Small intestine (tissue), 7 donors: ENCODE measurements around the gene OTOR. TPM values are rescaled to one million over a fixed set of nuclear protein-coding genes. Genes with fewer than 3 reads are reported as not detected.

Source experiments
- DNase-seq, 2 donors: peaks; one replicate each; pipeline versions ENCODE4 v3.0.0 to v3.0.0-alpha.2; 2013
- FAIRE-seq: peaks from 2 replicates; lab custom pipeline; 2012; peaks lifted over from hg19 to GRCh38; lab: Jason Lieb, UNC
- H3K27ac ChIP-seq, 3 donors: one replicate each; pipeline ENCODE4 v1.5.1; 2013; ENCODE audit warnings: low read length in 2 of 3, mild to moderate bottlenecking in 2 of 3, control low read depth in 1 of 3, inconsistent platforms in 1 of 3, low read depth in 1 of 3, moderate library complexity in 1 of 3
- H3K27me3 ChIP-seq, 3 donors: one replicate each; pipeline ENCODE4 v1.6.1; 2013; ENCODE audit warnings: low read length in 3 of 3, inconsistent platforms in 1 of 3; ENCODE audit not compliant: control insufficient read depth in 3 of 3, insufficient read depth in 3 of 3
- H3K36me3 ChIP-seq, 3 donors: one replicate each; pipeline ENCODE4 v1.6.1; 2013; ENCODE audit warnings: low read length in 3 of 3, inconsistent platforms in 1 of 3, low read depth in 1 of 3, mild to moderate bottlenecking in 1 of 3, moderate library complexity in 1 of 3; ENCODE audit not compliant: control insufficient read depth in 3 of 3, insufficient read depth in 2 of 3
- H3K4me1 ChIP-seq, 3 donors: one replicate each; pipeline ENCODE4 v1.6.1; 2013; ENCODE audit warnings: low read length in 2 of 3, inconsistent platforms in 1 of 3, low read depth in 1 of 3, mild to moderate bottlenecking in 1 of 3, moderate library complexity in 1 of 3; ENCODE audit not compliant: control insufficient read depth in 3 of 3, insufficient read depth in 2 of 3
- H3K4me3 ChIP-seq, 3 donors: one replicate each; pipeline ENCODE4 v1.5.1; 2013; ENCODE audit warnings: low read length in 3 of 3, control low read depth in 1 of 3, inconsistent platforms in 1 of 3, low read depth in 1 of 3, mild to moderate bottlenecking in 1 of 3, moderate library complexity in 1 of 3
- H3K9me3 ChIP-seq, 2 donors: one replicate each; pipeline ENCODE4 v1.6.1; 2013; ENCODE audit warnings: low read depth in 1 of 2, low read length in 1 of 2; ENCODE audit not compliant: control insufficient read depth in 2 of 2, insufficient read depth in 1 of 2
- WGBS, 3 donors: extraction: QIAGEN DNeasy Blood & Tissue Kit; methylation state at CpG; one replicate each; pipeline ENCODE4 v1.1.7; 2013; 5-methylcytosine and 5-hydroxymethylcytosine counted together
- polyA plus RNA-seq, 4 donors: library from polyadenylated mRNA; stranded (reverse) in 3 of 4; unstranded in 1 of 4; fragments of 200-250 nt in 3 of 4; fragments of 120-200 nt in 1 of 4; gene quantifications; one replicate each; pipeline versions ENCODE4 v1.2.1 to v1.2.3, GENCODE V29; 2013
- donor health status: healthy with polysubstance abuse.
- donor health status: control.
- donor health status: control.
- donor health status: Bipolar disorder and iron deficiency.
- donor health status: healthy.

Gene OTOR
- polyA plus RNA-seq, 4 donors, result not detected

DNA sequence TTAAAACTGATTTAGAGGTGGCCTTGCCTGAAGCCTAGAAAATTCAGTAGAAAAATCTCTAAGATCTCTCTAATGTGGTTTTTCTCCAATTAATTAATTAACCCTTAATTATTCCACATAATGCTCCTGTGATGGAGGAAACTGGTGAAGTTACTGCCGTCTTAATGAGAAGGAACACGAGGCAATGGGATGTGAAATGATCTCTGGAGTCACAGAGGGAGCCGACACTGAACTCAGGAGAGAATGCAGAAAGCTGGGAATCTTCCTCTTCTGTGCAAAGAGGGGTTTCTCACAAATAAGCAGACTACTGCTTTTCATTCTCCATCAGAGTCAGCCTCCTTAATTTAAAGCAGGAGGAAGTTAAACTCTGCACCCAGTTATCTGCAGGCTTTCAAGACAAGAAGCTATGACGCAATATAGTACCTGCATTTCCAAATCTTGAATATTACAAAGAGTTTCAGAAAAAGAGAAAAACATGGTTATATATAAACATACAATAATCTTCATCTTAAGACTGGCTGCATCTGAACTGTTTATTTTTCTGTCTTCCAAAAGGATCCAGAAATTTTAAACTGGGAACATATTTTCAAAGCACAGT is 36.4 kb upstream of the OTOR start:
- FAIRE-seq (no peak), DNase-seq (peak in 1 of 2 donors; percentile 11)
- Histone ChIP-seq H3K9me3 (no peaks in the 10 kb centered on the region), H3K36me3 (no peaks in the 10 kb centered on the region), H3K4me1 (no peaks in the 10 kb centered on the region), H3K27me3 (peaks cover 0 to 14% (median 0%) of the 10 kb centered on the region in 3 donors), H3K4me3 (no peak overlapping the region), H3K27ac (no peak overlapping the region)
- WGBS, 3 donors, result 67 to 80% (median 73%) methylated on average over 4 of the region's 4 CpGs

DNA sequence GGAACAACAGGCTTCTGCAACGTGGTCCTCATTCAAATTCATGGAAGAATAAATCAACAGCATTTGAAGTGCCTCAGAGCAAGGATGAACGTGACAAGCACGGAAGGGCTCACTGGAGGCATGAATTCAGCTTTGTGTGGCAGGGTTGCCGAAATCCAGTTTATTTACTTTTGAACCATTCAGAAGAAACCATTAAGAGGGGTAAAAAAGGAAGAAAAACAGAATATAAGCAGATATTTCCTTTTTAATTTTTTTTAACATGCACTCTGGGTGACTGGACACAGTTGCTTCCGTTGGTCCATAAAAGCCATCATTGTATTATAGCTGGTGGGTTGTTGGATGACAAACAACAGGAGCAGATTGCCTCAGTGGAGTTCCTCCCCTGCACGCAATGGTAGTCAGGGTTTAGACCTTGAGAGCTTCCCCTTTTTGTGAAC is 35.6 kb upstream of the OTOR start:
- FAIRE-seq (no peak), DNase-seq (no peak)
- 63 to 68% (median 68%) methylated on average over 6 of the region's 6 CpGs for WGBS, 3 donors
- H3K27ac ChIP-seq, result no peak overlapping the region
- H3K27me3 ChIP-seq, result peaks cover 0 to 14% (median 2%) of the 10 kb centered on the region in 3 donors
- H3K36me3 ChIP-seq, result no peaks in the 10 kb centered on the region
- no peak overlapping the region for H3K4me3 ChIP-seq
- H3K9me3 ChIP-seq, result no peaks in the 10 kb centered on the region
- H3K4me1 ChIP-seq, result no peaks in the 10 kb centered on the region

DNA sequence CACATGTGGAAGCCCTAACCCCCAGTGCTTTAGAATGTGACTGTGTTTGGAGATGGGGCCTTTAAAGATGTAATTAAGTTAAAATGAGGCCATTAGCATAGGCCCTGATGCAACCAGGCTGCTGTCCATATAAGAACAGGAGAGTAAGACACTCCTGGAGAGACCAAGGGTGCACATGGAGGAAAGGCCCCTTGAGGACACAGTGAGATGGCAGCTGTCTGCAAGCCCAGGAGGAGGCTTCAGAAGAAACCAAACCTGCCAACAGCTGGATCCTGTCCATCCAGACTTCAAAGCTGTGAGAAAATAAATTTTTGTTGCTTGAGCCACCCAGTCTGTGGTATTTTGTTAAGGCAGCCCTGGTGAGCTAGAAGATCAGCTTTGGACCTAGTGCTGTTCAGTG is 35.1 kb upstream of the OTOR start:
- DNase-seq (no peak), FAIRE-seq (no peak)
- H3K36me3 ChIP-seq, result no peaks in the 10 kb centered on the region
- peaks cover 0 to 14% (median 5%) of the 10 kb centered on the region in 3 donors for H3K27me3 ChIP-seq
- no peaks in the 10 kb centered on the region for H3K9me3 ChIP-seq
- H3K4me3 ChIP-seq, result no peak overlapping the region
- H3K27ac ChIP-seq, result no peak overlapping the region
- no peaks in the 10 kb centered on the region for H3K4me1 ChIP-seq

DNA sequence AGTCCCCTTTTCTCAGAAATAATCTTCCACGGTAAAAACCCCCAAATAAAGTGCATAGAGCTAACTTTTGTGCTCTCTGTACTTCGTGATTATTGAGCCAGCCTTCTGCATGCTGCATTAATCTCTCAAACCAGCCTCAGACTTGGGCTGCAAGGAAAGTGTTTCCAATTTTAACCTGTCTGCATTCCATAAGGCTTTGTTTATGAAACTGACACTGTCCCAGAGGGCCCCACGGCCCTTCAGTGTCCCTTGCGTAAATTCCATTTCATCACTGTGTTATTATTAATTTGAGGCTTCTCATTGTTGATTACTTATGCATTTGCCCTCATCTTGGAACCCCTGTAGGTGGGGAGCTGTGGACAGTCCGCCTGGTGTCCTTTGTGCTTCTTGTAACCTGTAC is 33.9 kb upstream of the OTOR start:
- WGBS, 3 donors, result 75 to 82% (median 76%) methylated on average over 5 of the region's 5 CpGs

DNA sequence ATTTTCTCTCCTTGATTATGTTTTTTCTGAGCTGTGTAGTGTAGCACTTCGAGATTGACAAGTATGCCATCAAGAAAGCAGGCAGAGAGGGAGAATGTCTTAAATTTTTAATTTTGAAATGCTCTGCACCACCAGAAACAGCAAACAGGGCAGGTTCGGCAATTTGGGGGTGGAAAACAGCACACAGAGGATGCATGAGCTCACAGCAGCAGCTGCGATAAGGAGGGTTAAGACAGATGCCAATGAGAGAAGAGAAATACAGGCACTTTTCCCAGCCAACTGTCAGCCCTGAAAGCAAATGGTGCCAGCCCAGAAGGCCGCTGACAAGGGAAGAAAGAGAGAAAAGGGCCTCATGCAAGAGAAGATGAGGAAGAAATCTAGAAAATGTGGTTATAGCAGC is 33.4 kb upstream of the OTOR start:
- H3K4me3 ChIP-seq, result no peak overlapping the region
- FAIRE-seq, result no peak
- no peak for DNase-seq
- no peaks in the 10 kb centered on the region for H3K36me3 ChIP-seq
- WGBS, 3 donors, result 70 to 77% (median 76%) methylated on average over 4 of the region's 4 CpGs
- no peak overlapping the region for H3K27ac ChIP-seq
- peaks cover 0 to 14% (median 10%) of the 10 kb centered on the region in 3 donors for H3K27me3 ChIP-seq
- no peaks in the 10 kb centered on the region for H3K4me1 ChIP-seq
- H3K9me3 ChIP-seq, result no peaks in the 10 kb centered on the region

More for the DNA sequence above, 33.9 kb upstream of the OTOR start:
- DNase-seq, result no peak
- FAIRE-seq, result no peak
- Histone ChIP-seq H3K36me3 (no peaks in the 10 kb centered on the region), H3K9me3 (no peaks in the 10 kb centered on the region), H3K4me1 (no peaks in the 10 kb centered on the region), H3K27me3 (peaks cover 0 to 14% (median 10%) of the 10 kb centered on the region in 3 donors), H3K4me3 (no peak overlapping the region), H3K27ac (no peak overlapping the region)

DNA sequence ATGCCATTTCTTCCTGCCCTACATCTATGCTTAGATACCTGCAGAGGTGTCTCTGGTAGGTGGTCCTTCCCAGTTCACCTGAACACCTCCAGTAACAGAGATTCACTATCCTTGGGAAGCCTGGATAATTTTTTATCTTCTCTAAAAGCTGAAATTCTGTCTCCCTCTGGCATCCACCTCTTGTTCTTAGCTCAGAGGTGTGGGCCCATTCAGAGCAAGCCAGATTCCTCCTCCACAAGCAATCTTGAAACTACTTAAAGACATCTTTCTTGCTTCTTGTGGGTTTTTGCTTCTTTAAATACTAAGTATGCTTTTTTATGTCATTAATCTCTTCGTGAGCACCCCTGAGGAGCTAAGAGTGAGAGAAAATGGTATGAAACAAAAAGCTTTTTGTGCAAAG is 28.7 kb upstream of the OTOR start:
- H3K27ac ChIP-seq, result no peak overlapping the region
- no peaks in the 10 kb centered on the region for H3K4me1 ChIP-seq
- no peak overlapping the region for H3K4me3 ChIP-seq
- WGBS, 3 donors, result 43 to 81% (median 75%) methylated on average over 1 of the region's 1 CpG
- H3K27me3 ChIP-seq, result peaks cover 0 to 21% (median 18%) of the 10 kb centered on the region in 3 donors
- FAIRE-seq (no peak), DNase-seq (no peak)
- H3K36me3 ChIP-seq, result no peaks in the 10 kb centered on the region
- no peaks in the 10 kb centered on the region for H3K9me3 ChIP-seq

DNA sequence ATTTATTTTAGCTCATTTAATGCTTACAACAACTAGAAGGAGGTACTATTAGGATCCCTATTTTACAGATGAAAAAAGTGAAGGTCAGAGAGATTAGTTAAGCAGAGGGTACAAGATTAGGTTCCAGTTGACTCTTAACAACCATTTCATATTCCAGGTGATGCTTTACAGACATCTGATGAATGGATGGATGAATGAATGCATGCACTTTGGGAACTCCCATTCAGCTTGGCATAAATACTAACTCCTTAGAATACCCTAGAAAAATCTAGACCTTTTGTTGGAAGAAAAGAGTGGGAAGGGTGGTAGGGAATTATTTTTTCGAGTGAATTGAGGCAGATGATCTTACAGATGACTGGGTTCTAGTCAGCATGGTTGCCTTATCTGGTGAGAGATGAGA is 19.1 kb upstream of the OTOR start:
- 96 to 100% (median 96%) methylated on average over 1 of the region's 1 CpG for WGBS, 3 donors
- H3K9me3 ChIP-seq, result peaks cover 0 to 9% of the 10 kb centered on the region in 2 donors
- H3K36me3 ChIP-seq, result peaks cover 0 to 7% (median 2%) of the 10 kb centered on the region in 3 donors
- peak overlapping the region in 1 of 3 donors; percentile 92 for H3K27ac ChIP-seq
- no peak for DNase-seq
- peak overlapping the region in 2 of 3 donors; percentile 68 to 90 for H3K4me3 ChIP-seq
- H3K27me3 ChIP-seq, result peaks cover 2 to 10% (median 5%) of the 10 kb centered on the region in 3 donors
- H3K4me1 ChIP-seq, result peaks cover 2 to 4% (median 4%) of the 10 kb centered on the region in 3 donors
- FAIRE-seq, result no peak

DNA sequence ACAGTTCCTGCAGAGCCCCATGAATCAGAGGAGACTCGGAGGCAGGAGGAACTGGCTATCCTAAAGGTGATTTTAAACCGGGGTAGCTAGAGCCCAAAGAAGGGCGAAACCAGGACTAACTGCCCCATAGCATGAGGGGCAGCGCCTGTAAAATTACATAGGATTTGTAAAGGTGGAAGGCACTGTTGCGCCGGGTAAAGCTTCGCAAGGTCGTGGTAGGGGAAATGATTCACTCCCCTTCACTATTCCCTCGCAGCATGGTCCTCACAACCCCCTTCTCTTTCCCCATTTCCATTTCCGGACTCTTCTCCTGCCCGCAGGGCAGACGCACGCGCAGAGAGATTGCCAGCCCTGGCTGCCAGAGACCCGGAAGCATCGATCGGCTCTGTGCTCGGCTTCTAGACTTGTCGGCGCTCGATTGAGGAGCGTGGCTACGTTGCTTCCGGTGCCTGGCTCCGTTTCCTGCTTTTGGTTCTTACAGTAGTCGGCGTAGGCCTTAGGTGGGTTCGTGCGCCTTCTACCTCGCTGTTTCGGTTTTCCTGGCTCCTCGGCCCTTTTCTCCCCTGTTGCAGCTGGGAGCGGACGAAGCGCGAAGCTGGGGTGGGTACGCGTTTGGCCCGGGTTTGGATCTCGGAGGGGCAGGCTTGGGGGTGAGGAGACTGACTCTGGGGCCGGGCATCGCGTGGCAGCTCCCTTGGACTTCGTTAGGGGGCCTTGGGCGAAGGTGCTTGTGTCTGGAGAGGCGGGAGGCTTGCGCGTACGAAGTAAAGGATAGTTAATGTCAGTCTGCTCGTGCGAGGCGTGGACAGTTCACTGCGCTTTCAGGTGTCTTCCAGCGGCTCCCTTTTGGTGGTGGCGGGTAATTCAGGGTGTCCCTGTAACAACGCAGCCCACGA is 18.3 kb upstream of the OTOR start, which contains the start of gene SNRPB2:
SNRPB2 (plus strand) TSS at position 462 of the 896 bp plus-strand sequence. CDS start 1,677 bp downstream, outside the sequence.
- H3K4me1 ChIP-seq, result peaks cover 2 to 4% (median 4%) of the 10 kb centered on the region in 3 donors
- FAIRE-seq (no peak), DNase-seq (peak; percentile 96 to 97)
- peaks cover 2 to 6% (median 4%) of the 10 kb centered on the region in 3 donors for H3K27me3 ChIP-seq
- peaks cover 0 to 7% of the 10 kb centered on the region in 2 donors for H3K9me3 ChIP-seq
- peak within 1 kb of the TSS; percentile 69 to 92 (median 72) for H3K27ac ChIP-seq
- WGBS, 3 donors, result 5% methylated on average over 55 to 57 of the region's 57 CpGs
- H3K4me3 ChIP-seq, result peak within 1 kb of the TSS; percentile 68 to 90 (median 87)
- H3K36me3 ChIP-seq, result peaks cover 0 to 13% (median 6%) of the 10 kb centered on the region in 3 donors
